PC-3 (cell line): Measurements from ENCODE around the gene RER1. TPM values are rescaled to one million over a fixed set of nuclear protein-coding genes. Genes with fewer than 3 reads are reported as not detected.

Source experiments
- ATAC-seq: fragments of 200-7000 bp; cut with Tn5 transposase; 2 replicates; pipeline ENCODE4 v1.9.1; 2020; ENCODE audit warnings: mild to moderate bottlenecking, moderate library complexity
- BruUV-seq: library from RNA; stranded (reverse); fragments of 400-500 nt; replicated peaks from 2 replicates; lab custom pipeline; 2021; lab: Mats Ljungman, UMichigan
- CTCF ChIA-PET: fragments of 300-600 bp; sonication (Branson Sonifier 250); formaldehyde crosslinking; loops from one replicate; lab custom pipeline; 2022; ENCODE audit warnings: antibody characterized with exemption; lab: Charles Lee
- POLR2A ChIA-PET: fragments of 300-600 bp; sonication (Branson Sonifier 250); formaldehyde crosslinking; loops from one replicate; lab custom pipeline; 2022; ENCODE audit warnings: antibody characterized with exemption; ENCODE audit not compliant: unreplicated experiment; lab: Charles Lee
- DNase-seq: peaks from one replicate; pipeline ENCODE4 v3.0.0-alpha.2; 2015
- H2AFZ ChIP-seq: fragments of 300-600 bp; sonication (generic); 2 replicates; pipeline ENCODE4 v1.6.0; 2016; ENCODE audit warnings: antibody characterized with exemption, low read length
- H3F3A ChIP-seq: fragments of 300-600 bp; sonication (generic); one replicate; pipeline ENCODE4 v1.6.0; 2017; ENCODE audit warnings: antibody characterized with exemption, low read length, control low read depth, mild to moderate bottlenecking; ENCODE audit not compliant: unreplicated experiment
- H3K27ac ChIP-seq: fragments of 300-600 bp; sonication (generic); 2 replicates; pipeline ENCODE4 v1.5.1; 2016; ENCODE audit warnings: mild to moderate bottlenecking, low read length
- H3K27me3 ChIP-seq: fragments of 300-600 bp; sonication (generic); 2 replicates; pipeline ENCODE4 v1.6.1; 2016; ENCODE audit warnings: low read length, mixed read lengths
- H3K36me3 ChIP-seq: fragments of 300-600 bp; sonication (generic); 2 replicates; pipeline ENCODE4 v1.6.1; 2016; ENCODE audit warnings: low read depth, mixed run types, low read length, mixed read lengths
- H3K4me1 ChIP-seq: fragments of 300-600 bp; sonication (generic); 2 replicates; pipeline ENCODE4 v1.5.1; 2016; ENCODE audit warnings: low read length; ENCODE audit not compliant: insufficient read depth
- H3K4me2 ChIP-seq: fragments of 300-600 bp; sonication (generic); 2 replicates; pipeline ENCODE4 v1.6.0; 2016; ENCODE audit warnings: low read length
- H3K4me3 ChIP-seq: fragments of 300-600 bp; sonication (generic); 2 replicates; pipeline ENCODE4 v1.5.1; 2016; ENCODE audit warnings: mild to moderate bottlenecking, low read length, mixed read lengths
- H3K79me2 ChIP-seq: fragments of 300-600 bp; sonication (generic); 2 replicates; pipeline ENCODE4 v1.6.1; 2017; ENCODE audit warnings: low read length, mixed read lengths
- H3K9ac ChIP-seq: fragments of 300-600 bp; sonication (generic); 2 replicates; pipeline ENCODE4 v1.6.0; 2016; ENCODE audit warnings: mild to moderate bottlenecking, low read length
- H3K9me2 ChIP-seq: fragments of 300-600 bp; sonication (generic); replicated peaks from 2 replicates; pipeline ENCODE4 v1.6.1; 2016; ENCODE audit warnings: mixed run types, low read length, mixed read lengths
- H3K9me3 ChIP-seq: fragments of 300-600 bp; sonication (generic); 2 replicates; pipeline ENCODE4 v1.6.1; 2016; ENCODE audit warnings: low read length, mixed read lengths
- H4K20me1 ChIP-seq: fragments of 300-600 bp; sonication (generic); 2 replicates; pipeline ENCODE4 v1.6.1; 2016; ENCODE audit warnings: low read length, mixed read lengths
- CTCF ChIP-seq: fragments of 300-600 bp; sonication (generic); conservative IDR thresholded peaks from 2 replicates; pipeline ENCODE4 v1.5.1; 2017; ENCODE audit warnings: antibody characterized with exemption, low read depth, mild to moderate bottlenecking, low read length
- EZH2 ChIP-seq: fragments of 300-600 bp; sonication (generic); IDR thresholded peaks from one replicate; pipeline ENCODE4 v1.6.1; 2017; ENCODE audit warnings: antibody characterized with exemption, mild to moderate bottlenecking, low read length; ENCODE audit not compliant: unreplicated experiment
- EZH2phosphoT487 ChIP-seq: fragments of 300-600 bp; sonication (generic); IDR thresholded peaks from 2 replicates; pipeline ENCODE4 v1.6.1; 2018; ENCODE audit warnings: mild to moderate bottlenecking, antibody characterized with exemption, low read length, borderline replicate concordance
- intact Hi-C: fragments of 100-400 bp; cut with micrococcal nuclease; formaldehyde crosslinking; loops from 2 replicates; pipeline ENCODE4 v1.9.0; 2023
- total RNA-seq: library from RNA; depleted of rRNA; stranded (reverse); fragments of >200 nt; gene quantifications from 2 replicates; pipeline ENCODE4 v1.2.3, GENCODE V29; 2014

Gene RER1
- total RNA-seq, 1 experiment from 2014 or later: 160 TPM

GRCh38 chr1:2385606-2386280 lies 5.9 kb upstream of the RER1 start:
- Histone ChIP-seq H3K27ac (no peak overlapping the region), H3K4me1 (peaks cover 10% of the 10 kb centered on the region), H3K9ac (no peak overlapping the region), H3K4me3 (no peak overlapping the region), H3K27me3 (no peaks in the 10 kb centered on the region), H3F3A (no peaks in the 10 kb centered on the region), H3K4me2 (no peak overlapping the region), H4K20me1 (no peaks in the 10 kb centered on the region), H3K79me2 (peaks cover 12% of the 10 kb centered on the region), H3K9me2 (no peaks in the 10 kb centered on the region), H2AFZ (no peak overlapping the region), H3K36me3 (no peaks in the 10 kb centered on the region; the same call in 1 of the 2 replicates), H3K9me3 (no peaks in the 10 kb centered on the region)
- ATAC-seq: no peak
- DNase-seq: no peak
- CTCF ChIA-PET: no interaction called here
- intact Hi-C loops: no loop called here
- TF ChIP-seq CTCF (no peak), EZH2 (no peak), EZH2phosphoT487 (no peak)
- no TSS peak for BruUV-seq
- POLR2A ChIA-PET: no interaction called here

DNA sequence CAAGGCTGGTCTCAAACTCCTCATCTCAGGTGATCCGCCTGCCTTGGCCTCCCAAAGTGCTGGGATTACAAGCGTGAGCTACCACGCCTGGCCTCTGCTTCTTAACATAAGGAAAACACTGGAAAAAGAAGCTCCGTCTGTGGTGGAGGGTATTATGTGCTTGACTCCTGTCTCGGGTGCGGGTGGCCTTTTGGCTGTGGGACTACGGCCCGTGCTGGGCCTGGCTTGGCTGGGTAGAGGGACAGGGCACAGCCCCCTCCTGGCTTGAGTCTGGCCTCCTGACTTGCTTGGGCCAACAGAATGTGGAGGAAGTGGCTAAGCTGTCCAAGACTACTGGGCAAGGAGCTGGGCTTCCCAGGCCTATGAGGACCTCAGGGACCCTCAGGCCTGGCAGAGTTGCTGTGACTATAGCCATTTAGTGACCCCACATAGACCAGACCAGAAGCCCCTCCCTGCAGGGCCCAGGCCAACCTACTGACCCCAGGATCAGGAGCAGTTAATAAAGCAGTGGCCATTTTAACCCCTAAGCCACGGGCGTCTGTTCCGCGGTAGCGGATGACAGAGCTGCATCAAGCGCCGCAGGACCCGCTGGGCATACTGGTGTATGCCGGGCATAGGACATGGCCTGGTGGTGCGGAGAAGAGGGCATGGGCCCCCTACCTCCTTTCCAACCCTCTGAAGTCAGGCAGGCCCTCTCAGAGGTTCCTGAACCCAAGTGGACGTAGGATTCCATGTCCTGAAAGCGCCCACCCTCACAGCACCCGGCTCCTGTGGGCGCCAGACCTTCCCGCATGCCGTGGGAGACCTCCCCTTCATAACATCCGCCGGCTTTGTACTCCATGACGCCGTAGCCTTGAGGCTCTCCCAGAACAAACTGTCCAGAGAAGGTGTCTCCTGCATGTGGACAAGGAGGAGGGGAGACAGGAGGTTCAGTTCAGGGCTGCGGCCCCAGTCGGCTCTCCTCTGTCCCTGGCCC lies 4.7 kb upstream of the RER1 start:
- Histone ChIP-seq H3K4me1 (peaks cover 10% of the 10 kb centered on the region), H4K20me1 (no peaks in the 10 kb centered on the region), H3K79me2 (peaks cover 19% of the 10 kb centered on the region), H3K27me3 (no peaks in the 10 kb centered on the region), H3K9me3 (no peaks in the 10 kb centered on the region), H3K4me2 (no peak overlapping the region), H3K27ac (no peak overlapping the region), H3K9ac (no peak overlapping the region), H2AFZ (no peak overlapping the region), H3K9me2 (no peaks in the 10 kb centered on the region), H3K36me3 (no peaks in the 10 kb centered on the region; the same call in 1 of the 2 replicates), H3F3A (no peaks in the 10 kb centered on the region), H3K4me3 (no peak overlapping the region)
- no TSS peak for BruUV-seq
- POLR2A ChIA-PET: no interaction called here
- intact Hi-C loops: no loop called here
- no peak for TF ChIP-seq EZH2phosphoT487
- TF ChIP-seq CTCF: no peak
- TF ChIP-seq EZH2: no peak
- CTCF ChIA-PET: no interaction called here
- no peak for ATAC-seq
- no peak for DNase-seq
